ENCODE results near the gene RHBDL3.
"Not testable (repeated sequence)": the region's sequence is repeated elsewhere in the genome, so short reads cannot be mapped to it uniquely, and the experiment has no call there.

RHBDL3 gene

GRCh38 chr17:32349503-32349853 is 83.8 kb downstream of the RHBDL3 start:
- Histone ChIP-seq H3K36me3 (peaks cover 21% of the 10 kb centered on the region), H3K4me1 (ENCODE audit: control insufficient read depth in 1 of 2, insufficient read depth in 1 of 2, low read depth in 1 of 2, low read length in 1 of 2) (peaks cover 26 to 31% of the 10 kb centered on the region in 2 experiments), H3K27ac (peak overlapping the region; percentile 90), H3K4me3 (ENCODE audit: low read depth in 1 of 2, low read length in 1 of 2) (peak overlapping the region; percentile 94 to 99), H3K9me3 (no peaks in the 10 kb centered on the region), H3K27me3 (no peaks in the 10 kb centered on the region)
- TF ChIP-seq CTCF (IDR thresholded peaks at IDR 0.05), result no peak

GRCh38 chr17:32349854-32350665 is 84.4 kb downstream of the RHBDL3 start, which contains the start of gene ZNF207:
ZNF207 (plus strand) TSS chr17:32350157; CDS start chr17:32350286, 129 bp downstream.
- TF ChIP-seq CTCF (IDR thresholded peaks at IDR 0.05), result peak; percentile 22
- peaks cover 26% of the 10 kb centered on the region for H3K36me3 ChIP-seq
- H3K27me3 ChIP-seq, result no peaks in the 10 kb centered on the region
- no peaks in the 10 kb centered on the region for H3K9me3 ChIP-seq
- peak within 1 kb of the TSS; percentile 94 to 99 for H3K4me3 ChIP-seq (ENCODE audit: low read depth in 1 of 2, low read length in 1 of 2)
- H3K27ac ChIP-seq, result peak within 1 kb of the TSS; percentile 90
- peaks cover 26 to 31% of the 10 kb centered on the region in 2 experiments for H3K4me1 ChIP-seq (ENCODE audit: control insufficient read depth in 1 of 2, insufficient read depth in 1 of 2, low read depth in 1 of 2, low read length in 1 of 2)

- Histone ChIP-seq H3K36me3 (peaks cover 34% of the 10 kb centered on the region), H3K4me3 (ENCODE audit: low read depth in 1 of 2, low read length in 1 of 2) (peak overlapping the region; percentile 94 to 99), H3K9me3 (no peaks in the 10 kb centered on the region), H3K27ac (peak overlapping the region; percentile 90), H3K27me3 (no peaks in the 10 kb centered on the region), H3K4me1 (ENCODE audit: control insufficient read depth in 1 of 2, insufficient read depth in 1 of 2, low read depth in 1 of 2, low read length in 1 of 2) (peaks cover 26 to 31% of the 10 kb centered on the region in 2 experiments)
- TF ChIP-seq CTCF (IDR thresholded peaks at IDR 0.05), result no peak
Measured at GRCh38 chr17:32350666-32351418, 85.2 kb downstream of the RHBDL3 start.

GRCh38 chr17:32352734-32353133 is 87.1 kb downstream of the RHBDL3 start:
- H3K4me3 ChIP-seq (ENCODE audit: low read depth in 1 of 2, low read length in 1 of 2); H3K27ac ChIP-seq; H3K27me3 ChIP-seq; H3K9me3 ChIP-seq: not testable (repeated sequence)
- peaks cover 47% of the 10 kb centered on the region for H3K36me3 ChIP-seq
- peaks cover 26 to 31% of the 10 kb centered on the region in 2 experiments for H3K4me1 ChIP-seq (ENCODE audit: control insufficient read depth in 1 of 2, insufficient read depth in 1 of 2, low read depth in 1 of 2, low read length in 1 of 2)

GRCh38 chr17:32355649-32356377 is 90.2 kb downstream of the RHBDL3 start:
- no peak for TF ChIP-seq CTCF (IDR thresholded peaks at IDR 0.05)
- peaks cover 78% of the 10 kb centered on the region for H3K36me3 ChIP-seq
- H3K4me3 ChIP-seq (ENCODE audit: low read depth in 1 of 2, low read length in 1 of 2), result no peak overlapping the region
- H3K4me1 ChIP-seq (ENCODE audit: control insufficient read depth in 1 of 2, insufficient read depth in 1 of 2, low read depth in 1 of 2, low read length in 1 of 2), result peaks cover 19 to 21% of the 10 kb centered on the region in 2 experiments
- no peak overlapping the region for H3K27ac ChIP-seq
- H3K9me3 ChIP-seq, result no peaks in the 10 kb centered on the region
- H3K27me3 ChIP-seq, result no peaks in the 10 kb centered on the region
